ENCODE results near the gene CDH13. TPM values are rescaled to one million over a fixed set of nuclear protein-coding genes. Genes with fewer than 3 reads are reported as not detected.

The CDH13 gene
- total RNA-seq, 2 donors from 2014 or later, result 4.1 to 7.1 TPM

GRCh38 chr16:83418565-83418964 lies 791.8 kb downstream of the CDH13 start:
- ATAC-seq, result no peak
- DNase-seq, result no peak

DNA sequence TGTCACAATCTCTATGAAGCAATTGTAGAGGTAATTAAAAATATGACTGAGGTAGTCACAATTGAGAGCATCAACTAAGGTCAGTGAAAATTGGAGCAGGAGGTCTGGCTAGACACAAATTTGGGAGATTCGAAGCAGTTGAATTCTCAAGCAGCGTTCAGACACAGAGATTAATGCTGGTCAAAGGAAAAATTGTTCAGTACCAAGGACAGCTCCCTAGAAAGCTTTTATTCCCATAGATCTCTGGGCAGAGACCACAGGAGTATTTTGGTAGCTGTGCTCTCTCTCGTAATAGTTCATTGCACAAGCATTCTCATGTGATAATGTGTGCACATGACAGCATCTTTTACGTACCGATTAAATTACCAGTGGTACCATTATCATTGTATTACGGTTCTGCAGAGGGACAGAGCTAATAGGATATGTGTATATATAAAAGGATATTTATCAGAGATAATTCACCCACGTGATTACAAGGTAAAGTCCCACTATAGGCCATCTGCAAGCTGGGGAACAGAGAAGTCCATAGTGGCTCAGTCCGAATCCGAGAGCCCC lies 793.5 kb downstream of the CDH13 start:
- intact Hi-C loops (cut with DNase I, micrococcal nuclease), result no loop called here
- no peak for ATAC-seq
- no peak for DNase-seq

More at GRCh38 chr16:83418565-83418964, 791.8 kb downstream of the CDH13 start:
- intact Hi-C loops (cut with DNase I, micrococcal nuclease), result no loop called here

- intact Hi-C loops (cut with DNase I, micrococcal nuclease), result no loop called here
- ATAC-seq (no peak), DNase-seq (no peak)
Measured at GRCh38 chr16:83433201-83433600, 806.4 kb downstream of the CDH13 start.

DNA sequence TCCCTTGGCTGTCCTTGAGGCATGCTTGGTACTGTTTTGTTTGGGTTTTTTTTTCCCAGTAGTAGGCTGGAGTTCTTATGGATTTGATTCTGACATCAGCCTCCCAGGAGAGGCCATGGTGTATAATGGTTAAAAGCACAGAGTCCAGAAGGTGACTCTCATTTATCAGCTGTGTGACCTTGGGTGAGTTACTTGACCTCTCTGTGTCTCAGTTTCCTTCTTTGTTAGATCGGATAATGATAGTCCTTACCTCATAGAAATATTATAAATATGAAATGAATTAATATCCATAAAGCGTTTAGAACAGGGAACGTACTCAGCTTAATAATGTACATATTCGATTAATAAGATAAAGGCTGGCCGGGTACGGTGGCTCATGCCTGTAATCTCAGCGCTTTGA lies 810.3 kb downstream of the CDH13 start:
- intact Hi-C loops (cut with DNase I, micrococcal nuclease), result no loop called here
- no peak for ATAC-seq
- no peak for DNase-seq

GRCh38 chr16:83438326-83438725 lies 811.6 kb downstream of the CDH13 start:
- ATAC-seq, result no peak
- intact Hi-C loops (cut with DNase I, micrococcal nuclease), result no loop called here

DNA sequence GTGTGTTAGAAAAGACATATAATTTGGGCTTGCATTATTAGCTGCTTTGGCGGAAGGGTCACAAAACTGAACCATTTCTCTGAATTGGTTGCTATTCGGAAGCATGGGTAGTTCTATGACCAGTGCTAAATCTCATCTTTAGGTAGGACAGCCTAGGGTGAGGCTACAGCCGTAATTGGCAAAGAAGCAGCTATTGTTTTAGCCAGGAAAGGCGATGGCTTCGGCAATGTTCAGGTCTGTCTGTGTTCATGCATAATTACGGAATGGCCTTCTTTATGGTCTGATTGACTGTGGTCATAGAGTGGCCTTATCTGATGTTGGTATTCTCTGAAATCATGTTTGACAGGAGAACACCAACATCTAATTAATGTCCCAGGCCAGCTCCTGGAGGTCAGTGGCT lies 812.6 kb downstream of the CDH13 start:
- ATAC-seq (no peak), DNase-seq (no peak)
- intact Hi-C loops (cut with DNase I, micrococcal nuclease), result no loop called here

More at GRCh38 chr16:83438326-83438725, 811.6 kb downstream of the CDH13 start:
- DNase-seq, result no peak

- intact Hi-C loops (cut with DNase I, micrococcal nuclease), result no loop called here
- DNase-seq, result no peak
Measured at GRCh38 chr16:83441517-83441916, 814.7 kb downstream of the CDH13 start.

GRCh38 chr16:83443972-83444371 lies 817.2 kb downstream of the CDH13 start:
- intact Hi-C loops (cut with DNase I, micrococcal nuclease), result no loop called here
- ATAC-seq, result no peak
- no peak for DNase-seq

More at GRCh38 chr16:83441517-83441916, 814.7 kb downstream of the CDH13 start:
- no peak for ATAC-seq

DNA sequence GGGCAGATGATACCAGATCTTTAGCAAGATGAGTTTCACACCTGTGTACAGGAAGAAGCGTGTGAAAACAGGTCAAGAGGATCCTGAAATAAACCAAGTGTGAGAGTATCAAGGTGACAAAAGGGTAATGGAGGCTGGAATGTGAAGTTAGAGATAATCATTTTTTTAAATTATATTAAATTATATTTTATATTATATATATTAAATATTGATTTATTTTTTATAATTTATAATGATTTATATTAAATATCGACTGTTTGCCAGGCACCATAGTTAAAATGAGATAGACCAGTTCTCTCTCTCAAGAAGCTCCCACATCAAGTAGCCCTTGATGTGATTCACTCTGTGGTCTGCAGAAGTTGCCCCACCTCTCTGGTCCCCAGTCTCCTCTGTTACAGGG lies 820.8 kb downstream of the CDH13 start:
- DNase-seq, result no peak
- no peak for ATAC-seq
- intact Hi-C loops (cut with DNase I, micrococcal nuclease), result no loop called here

DNA sequence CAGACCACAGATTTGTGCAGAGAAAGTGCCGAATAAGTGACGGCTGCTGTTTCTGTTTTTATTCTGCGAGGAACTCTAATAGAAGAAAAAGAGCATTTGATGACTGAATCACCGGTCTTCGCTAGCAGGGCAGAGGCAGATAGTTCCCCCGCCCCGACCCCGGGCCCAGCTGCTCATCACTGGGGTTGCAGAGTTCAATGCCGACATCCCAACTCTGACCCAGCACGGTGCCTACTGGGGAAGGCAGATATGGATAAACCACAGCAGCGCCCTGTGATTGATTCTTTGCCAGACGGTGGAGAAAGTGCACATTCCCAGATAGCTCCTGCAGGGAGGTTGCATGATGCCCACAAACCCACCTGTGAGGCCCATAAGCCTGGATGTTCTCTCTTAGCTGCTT lies 823.1 kb downstream of the CDH13 start:
- DNase-seq (no peak), ATAC-seq (no peak)
- intact Hi-C loops (cut with DNase I, micrococcal nuclease), result no loop called here

DNA sequence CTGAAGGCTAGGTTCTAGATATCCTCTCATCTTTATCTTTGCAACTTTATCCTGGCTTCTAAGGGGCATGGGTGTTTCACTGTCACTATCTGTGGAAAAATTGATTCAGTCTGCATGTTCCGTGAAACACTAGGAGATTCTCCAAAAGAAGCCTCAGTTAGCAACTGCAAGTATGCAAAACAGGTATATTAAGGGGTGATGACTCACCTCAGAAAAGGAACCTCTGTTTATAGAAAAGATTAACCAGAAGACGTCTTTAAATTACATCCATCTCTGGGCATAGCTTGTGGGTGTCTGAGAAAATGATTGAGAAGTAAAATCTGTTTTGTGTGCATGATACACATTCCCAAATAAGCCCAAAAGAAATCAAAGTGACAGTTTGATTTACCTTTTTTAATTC lies 827.2 kb downstream of the CDH13 start:
- DNase-seq (no peak), ATAC-seq (no peak)
- intact Hi-C loops (cut with DNase I, micrococcal nuclease), result no loop called here

DNA sequence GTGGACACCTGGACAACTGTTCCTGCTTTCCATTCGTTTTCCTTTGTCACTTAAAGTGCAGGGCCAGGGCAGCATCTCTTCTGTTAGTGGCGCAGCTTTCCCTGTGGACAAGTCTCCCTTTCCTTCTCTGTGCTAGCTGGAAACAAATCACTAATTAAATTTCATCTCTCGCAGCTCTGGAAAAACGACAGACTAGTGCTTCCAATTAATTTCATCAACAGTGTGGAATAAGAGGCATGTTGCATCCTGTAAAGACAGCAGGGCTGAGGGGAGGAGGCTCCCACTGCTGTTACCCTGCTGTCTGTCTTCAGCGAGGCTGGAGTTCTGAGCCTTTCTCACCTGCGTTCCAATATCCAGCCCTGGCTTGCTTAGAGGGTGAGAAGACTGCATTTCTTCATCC lies 828.9 kb downstream of the CDH13 start:
- ATAC-seq, result no peak
- intact Hi-C loops (cut with DNase I, micrococcal nuclease), result no loop called here

DNA sequence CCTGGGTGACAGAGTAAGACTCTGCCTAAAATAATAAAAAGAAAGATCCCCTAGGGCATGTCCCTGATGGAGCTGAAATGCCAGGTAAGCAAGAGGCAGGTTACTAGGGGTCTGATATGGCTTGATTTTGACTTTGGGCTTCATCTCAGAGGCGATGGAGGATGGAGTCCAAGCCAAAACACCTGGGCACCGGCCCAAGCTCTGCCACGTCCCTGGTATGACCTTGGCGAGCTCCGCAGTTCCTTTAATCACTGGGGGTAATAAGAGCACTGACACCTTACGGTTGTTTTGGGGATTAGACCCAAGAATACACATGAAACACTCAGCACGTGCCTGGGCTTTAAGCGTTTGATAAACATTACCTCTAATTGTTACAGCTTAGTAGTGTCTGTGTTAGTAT lies 830.2 kb downstream of the CDH13 start:
- ATAC-seq, result no peak
- intact Hi-C loops (cut with DNase I, micrococcal nuclease), result no loop called here
- DNase-seq, result no peak

More for the DNA sequence above, 828.9 kb downstream of the CDH13 start:
- DNase-seq, result no peak

GRCh38 chr16:83458612-83459011 lies 831.8 kb downstream of the CDH13 start:
- intact Hi-C loops (cut with DNase I, micrococcal nuclease), result no loop called here
- DNase-seq (no peak), ATAC-seq (no peak)

DNA sequence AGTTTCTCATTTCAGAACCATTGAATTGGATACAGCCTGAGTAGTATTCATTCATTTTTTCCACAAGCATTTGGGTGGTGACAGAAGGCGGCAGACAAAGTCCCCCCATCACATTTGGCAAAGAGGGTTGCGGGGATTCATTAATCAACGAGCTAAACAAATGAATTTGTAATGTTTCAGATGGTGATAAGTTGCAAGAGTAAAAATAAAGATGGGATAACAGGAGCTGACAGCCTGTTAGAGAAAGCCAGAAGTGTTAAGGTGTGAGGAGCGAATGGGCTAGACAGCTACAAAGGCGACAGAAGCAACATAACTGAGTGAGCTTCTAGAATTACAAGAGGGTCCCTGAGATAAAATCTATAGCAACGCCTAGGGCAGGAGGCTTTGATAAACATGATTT lies 838.2 kb downstream of the CDH13 start:
- intact Hi-C loops (cut with DNase I, micrococcal nuclease), result no loop called here
- DNase-seq, result no peak
- ATAC-seq, result no peak

DNA sequence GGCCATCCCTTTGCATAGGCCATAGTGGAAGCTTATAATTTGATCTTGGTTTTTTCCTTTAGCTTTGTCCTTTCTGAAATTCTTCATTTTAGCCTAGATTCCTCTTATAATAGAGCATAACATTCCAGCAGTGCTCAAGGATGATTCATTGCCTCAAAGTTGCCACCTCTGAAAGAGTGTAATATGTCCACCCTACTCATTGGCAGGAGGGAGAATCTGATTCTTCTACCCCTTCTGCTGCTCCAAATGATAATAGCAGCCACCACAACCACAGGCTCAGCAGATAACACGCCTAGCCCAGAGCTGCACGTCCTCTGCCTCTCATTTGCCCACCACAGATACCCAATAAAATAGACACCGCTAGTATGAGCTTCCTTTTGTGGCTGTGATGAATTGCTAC lies 843.6 kb downstream of the CDH13 start:
- DNase-seq, result no peak
- ATAC-seq, result no peak
- intact Hi-C loops (cut with DNase I, micrococcal nuclease), result no loop called here

GRCh38 chr16:83472776-83473501 lies 846.2 kb downstream of the CDH13 start:
- ATAC-seq, result no peak
- intact Hi-C loops (cut with DNase I, micrococcal nuclease), result no loop called here
- DNase-seq, result no peak

DNA sequence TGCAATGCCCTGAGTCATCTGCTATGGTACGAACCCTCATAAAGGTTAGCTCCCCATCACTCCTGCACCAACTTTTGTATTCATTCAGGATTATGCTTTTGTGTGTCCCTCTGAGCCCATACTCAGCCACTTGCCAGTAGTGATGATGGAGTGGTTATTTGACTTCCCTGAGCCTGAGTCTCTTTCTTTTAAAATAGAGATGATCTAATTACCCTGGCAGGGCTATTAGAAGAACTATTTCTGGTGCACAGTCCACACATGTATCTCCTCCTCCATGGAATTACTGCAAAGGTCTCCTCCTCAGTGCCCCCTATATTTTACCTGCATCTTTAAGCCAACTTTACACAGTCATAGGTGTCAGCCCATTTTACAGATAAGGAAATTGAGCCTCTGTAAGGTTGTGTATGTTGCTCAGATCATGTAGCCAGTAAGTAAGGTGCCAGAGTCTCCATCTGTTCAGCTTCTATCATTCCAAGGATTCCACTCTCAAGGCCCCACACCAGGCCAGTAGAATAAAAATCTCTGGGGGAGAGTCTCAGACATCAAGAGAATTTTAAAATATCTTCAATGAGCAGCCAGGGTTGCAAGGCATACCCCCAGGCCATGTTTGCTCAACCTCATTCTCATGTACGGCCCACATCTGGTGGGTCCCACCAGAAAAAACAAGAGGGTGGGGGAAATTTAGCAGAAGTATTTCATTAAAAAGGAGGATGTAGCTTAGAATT lies 847.3 kb downstream of the CDH13 start:
- no peak for ATAC-seq
- no peak for DNase-seq
- intact Hi-C loops (cut with DNase I, micrococcal nuclease), result no loop called here

GRCh38 chr16:83475108-83475507 lies 848.3 kb downstream of the CDH13 start:
- DNase-seq (no peak), ATAC-seq (no peak)
- intact Hi-C loops (cut with DNase I, micrococcal nuclease), result no loop called here

GRCh38 chr16:83481589-83481988 lies 854.8 kb downstream of the CDH13 start:
- intact Hi-C loops (cut with DNase I, micrococcal nuclease), result no loop called here
- DNase-seq, result no peak

More at GRCh38 chr16:83481589-83481988, 854.8 kb downstream of the CDH13 start:
- ATAC-seq, result no peak
